GM20431 (cell line): ENCODE measurements around the gene DDX11.
"Not testable (repeated sequence)": the region's sequence is repeated elsewhere in the genome, so short reads cannot be mapped to it uniquely, and the experiment has no call there.

Source experiments
- in situ Hi-C: fragments of 300-500 bp; cut with MseI, MboI; formaldehyde crosslinking; loops from one replicate; pipeline ENCODE4 v1.15.0; 2020; ENCODE audit warnings: low sequenced_read_pairs; ENCODE audit not compliant: unreplicated experiment

The DDX11 gene

GRCh38 chr12:31057671-31058070 is 16.0 kb upstream of the DDX11 start:
- in situ Hi-C loops = no loop called here

GRCh38 chr12:31066196-31066595 is 7.5 kb upstream of the DDX11 start:
- in situ Hi-C loops = not testable (repeated sequence)

- in situ Hi-C loops = not testable (repeated sequence)
These were observed 6.0 kb upstream of the DDX11 start for GRCh38 chr12:31067656-31068055.

- in situ Hi-C loops = not testable (repeated sequence)
These were observed 2.5 kb upstream of the DDX11 start for GRCh38 chr12:31070971-31071740.

GRCh38 chr12:31072962-31073361 is 698 bp upstream of the DDX11 start:
- in situ Hi-C loops = not testable (repeated sequence)

- in situ Hi-C loops = not testable (repeated sequence)
These were observed 744 bp downstream of the DDX11 start for GRCh38 chr12:31074333-31074874.

- in situ Hi-C loops = not testable (repeated sequence)
These were observed 2.5 kb downstream of the DDX11 start for GRCh38 chr12:31076150-31076549.

- in situ Hi-C loops = not testable (repeated sequence)
These were observed 3.4 kb downstream of the DDX11 start for GRCh38 chr12:31077095-31077494.

GRCh38 chr12:31077998-31078397 is 4.3 kb downstream of the DDX11 start:
- in situ Hi-C loops = not testable (repeated sequence)

- in situ Hi-C loops = not testable (repeated sequence)
These were observed 5.8 kb downstream of the DDX11 start for GRCh38 chr12:31079421-31079820.

GRCh38 chr12:31080221-31080620 is 6.6 kb downstream of the DDX11 start:
- in situ Hi-C loops = not testable (repeated sequence)

- in situ Hi-C loops = not testable (repeated sequence)
These were observed 7.6 kb downstream of the DDX11 start for GRCh38 chr12:31081274-31081673.

GRCh38 chr12:31084241-31084640 is 10.6 kb downstream of the DDX11 start:
- in situ Hi-C loops = not testable (repeated sequence)

- in situ Hi-C loops = not testable (repeated sequence)
These were observed 12.4 kb downstream of the DDX11 start for GRCh38 chr12:31086032-31086431.

GRCh38 chr12:31087486-31087885 is 13.8 kb downstream of the DDX11 start:
- in situ Hi-C loops = not testable (repeated sequence)

GRCh38 chr12:31087956-31088355 is 14.3 kb downstream of the DDX11 start:
- in situ Hi-C loops = not testable (repeated sequence)

- in situ Hi-C loops = no loop called here
These were observed 15.4 kb downstream of the DDX11 start for GRCh38 chr12:31089072-31089471.

- in situ Hi-C loops = not testable (repeated sequence)
These were observed 18.0 kb downstream of the DDX11 start for GRCh38 chr12:31091629-31092028.

- in situ Hi-C loops = not testable (repeated sequence)
These were observed 19.1 kb downstream of the DDX11 start for GRCh38 chr12:31092718-31093117.

- in situ Hi-C loops = not testable (repeated sequence)
These were observed 21.6 kb downstream of the DDX11 start for GRCh38 chr12:31095080-31095860.
